A673 (cell line): ENCODE measurements around the gene VSX2.

Source experiments
- EZH2 ChIP-seq: fragments of 200-600 bp; sonication (generic); IDR thresholded peaks from 2 replicates; pipeline ENCODE4 v1.6.1; 2017; ENCODE audit warnings: borderline replicate concordance, low read depth, mild to moderate bottlenecking, mixed read lengths, antibody characterized with exemption, low read length; ENCODE audit not compliant: poor library complexity, severe bottlenecking
- TF ChIP-seq, protein P1 (sequence below): fragments of 300-800, 200-600 bp; sonication (generic); conservative IDR thresholded peaks from 2 replicates; pipeline ENCODE4 v1.5.1; 2017; ENCODE audit warnings: low read depth, mild to moderate bottlenecking, antibody characterized with exemption, low read length, moderate library complexity, mixed read lengths

DNA sequence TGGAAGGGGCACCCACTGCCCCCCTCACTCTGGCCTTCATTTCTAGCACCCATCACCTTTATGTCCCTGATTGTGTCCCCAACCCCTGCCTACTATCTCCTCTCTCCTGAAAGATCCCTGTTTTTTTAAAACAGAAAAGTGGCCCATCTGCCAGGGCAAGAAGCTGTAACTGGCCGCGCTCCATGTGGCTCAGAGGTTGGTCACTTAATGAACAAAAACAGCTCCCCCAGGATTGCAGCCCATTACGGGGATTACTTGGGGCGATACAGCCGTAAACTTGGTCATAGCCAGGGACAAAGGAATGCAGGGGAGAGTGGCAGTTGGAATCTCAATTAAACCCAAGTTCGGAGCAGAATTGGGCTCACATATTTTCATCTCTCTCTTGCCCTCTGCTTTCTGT, 34.8 kb upstream of the VSX2 start:
- TF ChIP-seq, protein P1, sequence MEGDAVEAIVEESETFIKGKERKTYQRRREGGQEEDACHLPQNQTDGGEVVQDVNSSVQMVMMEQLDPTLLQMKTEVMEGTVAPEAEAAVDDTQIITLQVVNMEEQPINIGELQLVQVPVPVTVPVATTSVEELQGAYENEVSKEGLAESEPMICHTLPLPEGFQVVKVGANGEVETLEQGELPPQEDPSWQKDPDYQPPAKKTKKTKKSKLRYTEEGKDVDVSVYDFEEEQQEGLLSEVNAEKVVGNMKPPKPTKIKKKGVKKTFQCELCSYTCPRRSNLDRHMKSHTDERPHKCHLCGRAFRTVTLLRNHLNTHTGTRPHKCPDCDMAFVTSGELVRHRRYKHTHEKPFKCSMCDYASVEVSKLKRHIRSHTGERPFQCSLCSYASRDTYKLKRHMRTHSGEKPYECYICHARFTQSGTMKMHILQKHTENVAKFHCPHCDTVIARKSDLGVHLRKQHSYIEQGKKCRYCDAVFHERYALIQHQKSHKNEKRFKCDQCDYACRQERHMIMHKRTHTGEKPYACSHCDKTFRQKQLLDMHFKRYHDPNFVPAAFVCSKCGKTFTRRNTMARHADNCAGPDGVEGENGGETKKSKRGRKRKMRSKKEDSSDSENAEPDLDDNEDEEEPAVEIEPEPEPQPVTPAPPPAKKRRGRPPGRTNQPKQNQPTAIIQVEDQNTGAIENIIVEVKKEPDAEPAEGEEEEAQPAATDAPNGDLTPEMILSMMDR, result no peak
- no peak for TF ChIP-seq EZH2
